Skin of body (tissue), 2 donors: Measurements from ENCODE around the gene MAPK9. TPM values are rescaled to one million over a fixed set of nuclear protein-coding genes. Genes with fewer than 3 reads are reported as not detected.
"Not testable (repeated sequence)": the region's sequence is repeated elsewhere in the genome, so short reads cannot be mapped to it uniquely, and the experiment has no call there.

ENCODE experiments used
- DNase-seq: peaks from one replicate; lab custom pipeline; 2025; lab: John Stamatoyannopoulos, UW
- total RNA-seq: library from RNA; depleted of rRNA; stranded (reverse); fragments of >200 nt; gene quantifications from one replicate; pipeline ENCODE4 v1.2.3, GENCODE V29; 2014

The MAPK9 gene
- total RNA-seq, 1 donor from 2014 or later, result 18.8 TPM

DNA sequence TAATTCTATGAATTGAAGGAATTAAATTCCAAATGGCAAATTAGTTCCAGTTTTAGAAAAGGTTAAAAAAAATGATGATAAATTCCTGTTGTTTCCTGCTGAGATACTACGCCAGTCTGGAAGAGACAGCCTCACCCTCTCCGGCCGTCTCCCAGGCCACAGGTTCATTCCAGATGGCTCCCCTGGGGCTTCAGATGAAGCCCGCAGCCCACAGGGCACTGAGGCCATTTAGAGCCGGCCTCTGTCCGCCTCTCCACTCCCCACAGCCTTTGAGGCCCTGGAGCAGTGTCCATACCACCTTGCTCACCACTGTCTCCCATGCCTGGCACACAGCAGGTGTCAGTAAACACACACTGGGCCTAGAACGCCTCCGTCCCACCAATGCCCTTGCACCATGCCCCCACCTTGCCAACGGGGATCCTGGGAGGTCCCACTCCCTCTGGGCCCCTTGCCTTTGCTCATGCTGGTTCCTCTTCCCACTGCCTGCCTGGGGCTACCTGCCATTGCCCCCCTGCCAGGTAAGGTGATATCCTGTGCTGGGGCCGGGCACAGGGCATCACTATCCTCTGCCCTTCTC lies 35.2 kb upstream of the MAPK9 start:
- DNase-seq, result no peak

DNA sequence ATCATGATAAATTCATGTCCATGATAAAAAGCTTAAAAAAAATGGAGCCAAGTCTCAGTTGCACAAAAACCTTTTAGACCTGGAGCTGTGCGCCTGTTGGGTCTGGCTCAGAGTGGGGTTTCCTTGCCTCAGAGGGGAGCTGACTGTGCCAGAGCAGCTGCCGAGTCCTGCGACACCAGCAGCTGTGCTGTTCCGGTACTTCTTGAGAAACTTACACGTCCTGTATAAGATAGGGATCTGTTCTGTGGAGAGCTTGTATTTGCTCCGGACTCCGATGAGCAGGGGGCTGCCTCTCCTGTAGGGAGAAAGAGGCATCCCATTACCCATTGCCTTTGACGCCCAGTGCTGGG lies 32.7 kb upstream of the MAPK9 start:
- no peak for DNase-seq

DNA sequence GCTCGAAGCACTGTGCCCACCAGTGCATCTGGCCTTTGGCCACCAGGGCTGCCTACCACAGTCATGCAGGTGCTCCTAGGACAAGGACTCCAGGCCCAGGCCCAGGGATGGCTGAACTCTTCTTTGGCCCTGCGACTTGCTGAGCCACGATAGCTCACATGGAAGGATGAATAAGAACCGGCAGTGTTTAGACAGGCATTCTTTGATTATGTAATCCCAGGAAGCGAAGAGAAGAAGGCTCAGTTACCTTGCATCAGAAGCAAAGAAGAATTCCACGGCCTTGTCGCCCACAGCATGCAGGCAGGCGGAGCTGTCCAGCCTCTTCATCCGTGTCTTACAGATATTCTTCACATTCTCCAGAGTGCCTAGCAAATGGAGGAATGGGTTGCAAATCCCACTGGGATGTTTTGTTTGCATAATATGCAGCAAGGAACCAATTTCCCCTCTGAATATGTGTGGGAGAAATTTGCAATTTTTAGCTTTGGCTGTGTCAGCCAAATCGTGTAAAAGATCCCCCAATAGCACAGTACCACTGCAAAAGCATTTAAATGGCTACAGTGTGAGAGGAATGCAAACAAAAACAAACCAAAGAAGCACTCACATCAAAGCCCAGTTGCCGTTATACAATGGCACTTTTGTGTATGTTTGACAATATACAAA lies 32.2 kb upstream of the MAPK9 start:
- no peak for DNase-seq

DNA sequence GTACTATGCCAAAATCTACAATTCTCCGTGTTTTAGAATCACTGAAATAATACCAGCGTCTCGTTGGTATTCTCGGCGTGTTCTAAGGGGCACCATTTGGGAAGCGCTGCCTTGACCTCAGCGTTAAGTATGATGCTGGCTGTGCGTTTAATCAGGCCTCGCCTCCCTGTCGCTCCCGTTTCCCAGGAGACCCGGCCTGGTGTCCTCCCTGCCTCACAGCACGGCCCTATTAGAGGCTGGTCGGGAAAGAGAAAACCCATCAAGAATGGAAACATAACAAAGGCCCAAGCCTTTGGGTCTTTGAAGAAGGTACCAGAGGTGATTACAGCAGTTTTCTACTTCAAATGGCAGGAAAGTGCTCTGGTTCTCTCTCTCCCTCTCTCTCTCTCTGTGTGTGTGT lies 31.3 kb upstream of the MAPK9 start:
- DNase-seq, result no peak

DNA sequence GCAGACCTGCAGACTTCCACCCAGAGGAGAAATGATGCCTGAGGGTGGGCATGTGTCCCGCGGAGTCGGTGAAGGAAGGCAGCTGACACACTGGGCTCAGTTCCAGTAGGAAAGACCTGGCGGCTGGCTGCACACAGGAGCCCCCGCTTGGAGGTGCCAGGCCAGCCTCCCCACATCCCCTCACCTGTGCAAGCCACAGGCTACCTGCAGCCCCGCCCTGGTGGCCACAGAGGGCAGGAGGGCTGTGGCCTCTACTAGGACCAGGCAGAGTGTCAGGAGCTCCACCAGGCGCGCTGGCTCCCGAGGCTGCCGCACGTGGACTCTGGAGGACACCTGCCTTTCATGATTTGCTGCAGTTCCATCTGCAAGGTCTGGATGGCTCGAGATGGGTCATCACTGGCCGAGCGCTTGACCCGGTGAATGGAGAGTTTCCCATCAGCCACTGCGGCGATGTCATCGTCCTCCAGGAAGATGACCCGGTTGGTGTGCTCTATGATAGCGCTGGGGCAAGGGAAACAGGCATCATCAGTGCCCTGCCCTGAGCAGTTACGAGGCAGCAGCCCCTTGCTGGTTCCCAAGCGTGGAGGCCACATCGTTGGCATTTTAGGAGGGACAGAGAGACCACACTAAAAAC lies 26.7 kb upstream of the MAPK9 start:
- no peak for DNase-seq

DNA sequence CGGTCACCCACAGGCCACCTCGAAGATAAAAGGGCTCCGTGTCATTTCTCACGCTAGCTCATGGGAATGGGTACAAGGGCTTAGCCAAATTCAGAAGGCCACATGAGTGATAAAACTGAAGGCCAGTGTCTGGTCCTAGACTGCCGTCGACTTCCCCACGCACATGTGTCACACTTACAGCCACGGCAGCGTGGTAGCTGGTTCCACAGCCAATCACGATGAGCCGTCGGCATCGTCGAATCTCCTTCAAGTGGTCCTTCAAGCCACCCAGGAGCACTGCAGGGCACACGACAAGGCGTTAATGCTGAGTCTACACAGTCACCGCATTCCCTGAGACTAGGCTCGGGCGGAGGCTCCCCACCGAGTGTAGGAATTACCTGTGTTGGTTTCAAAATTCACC lies 24.7 kb upstream of the MAPK9 start:
- no peak for DNase-seq

DNA sequence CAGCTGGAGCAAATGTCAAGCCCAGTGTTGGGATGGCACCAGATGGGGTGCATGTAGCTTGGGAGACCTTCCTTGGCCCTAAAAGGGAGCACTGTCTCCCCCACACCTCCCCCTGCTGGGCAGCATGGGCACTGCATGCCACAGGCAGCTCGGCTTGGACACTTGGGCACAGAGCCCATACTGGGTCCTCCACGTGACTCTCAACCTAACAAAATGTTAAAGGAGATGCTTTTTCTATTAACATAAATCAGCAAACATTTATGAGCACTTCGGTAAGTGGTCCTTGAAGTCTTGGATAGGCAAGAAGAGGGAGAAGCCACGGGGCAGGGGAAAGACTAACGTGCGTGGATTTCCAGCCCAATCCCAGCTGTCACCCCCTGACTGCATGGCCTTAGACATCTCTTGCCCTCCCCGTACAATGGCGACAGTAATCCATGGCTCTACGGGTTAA lies 23.9 kb upstream of the MAPK9 start:
- no peak for DNase-seq

DNA sequence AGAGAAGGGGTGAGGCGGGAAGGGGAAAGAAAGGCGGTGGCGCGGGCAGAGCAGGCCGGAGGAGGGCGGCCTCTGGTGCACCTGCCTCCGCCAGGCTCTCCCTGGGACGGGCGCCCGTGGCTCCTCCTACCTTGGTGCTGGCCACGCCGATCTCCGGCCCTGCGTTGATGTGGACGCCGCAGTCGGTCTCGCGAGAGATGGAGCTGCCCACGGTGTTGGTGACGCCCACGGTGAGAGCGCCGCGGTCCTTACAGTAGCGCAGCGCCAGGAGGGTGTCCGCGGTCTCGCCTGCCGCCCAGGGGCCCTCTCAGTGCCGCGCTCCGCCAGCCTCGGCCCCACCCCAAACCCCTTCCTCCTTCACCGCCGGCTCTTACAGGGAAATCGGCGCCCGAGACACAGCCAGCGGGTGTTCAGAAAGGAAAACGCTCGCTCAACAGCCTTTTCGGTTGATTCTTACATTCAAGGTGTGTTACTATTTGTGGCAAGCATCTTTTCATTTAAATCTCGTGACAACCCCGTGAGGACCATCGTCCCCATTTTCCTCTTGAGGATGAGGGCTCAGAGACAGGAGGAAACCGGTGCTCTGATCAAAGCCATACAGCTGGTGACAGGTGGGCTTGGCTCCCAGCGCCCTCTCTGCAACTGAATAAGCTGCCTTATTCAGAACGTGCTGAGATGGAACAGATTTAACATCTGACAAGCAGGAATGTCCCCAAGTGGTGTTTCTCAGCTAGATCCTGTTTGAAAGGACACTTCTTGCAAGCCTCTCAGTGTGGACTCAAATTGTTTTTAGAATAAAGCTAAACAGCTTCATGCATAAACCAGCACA lies 22.0 kb upstream of the MAPK9 start:
- no peak for DNase-seq

DNA sequence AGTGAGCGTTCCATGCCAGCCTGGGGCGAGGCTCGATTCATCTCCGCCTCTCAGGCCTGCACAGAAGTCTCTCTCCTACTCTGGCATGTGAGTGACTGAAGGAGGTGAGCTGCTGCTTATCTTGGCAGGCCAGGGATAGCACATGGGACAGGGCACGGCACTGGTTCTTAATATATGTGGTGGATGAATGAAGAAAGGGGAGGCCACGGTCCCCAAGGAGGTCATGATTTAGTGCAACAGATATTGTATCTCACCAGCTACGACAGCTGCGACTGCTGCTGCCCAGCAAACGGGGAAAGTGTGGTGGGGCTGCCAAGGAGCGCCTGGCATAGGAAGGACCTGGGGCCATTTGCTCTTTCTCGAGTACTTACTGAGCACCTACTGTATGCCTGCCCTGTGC lies 19.3 kb upstream of the MAPK9 start:
- DNase-seq, result no peak

DNA sequence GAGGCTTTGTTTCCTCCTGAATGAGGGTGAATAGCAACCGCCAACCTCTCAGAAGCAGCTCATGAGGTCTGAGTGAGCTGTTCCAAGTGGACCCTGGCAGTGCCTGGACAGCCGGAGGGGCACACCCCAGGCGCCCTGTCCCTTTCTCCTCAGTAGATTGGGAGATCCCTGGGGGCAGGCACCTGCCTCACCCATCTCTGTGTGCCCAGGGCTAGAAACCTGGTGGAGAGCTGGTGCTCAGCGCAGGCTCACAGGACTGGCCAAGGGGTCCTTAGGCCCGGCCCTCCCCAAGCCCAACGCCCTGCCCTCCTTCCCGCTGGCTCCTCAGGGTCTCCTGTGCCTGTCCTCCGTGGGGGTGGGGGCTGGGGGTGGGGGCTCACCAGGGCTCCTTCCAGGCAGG lies 14.9 kb upstream of the MAPK9 start:
- DNase-seq, result no peak

DNA sequence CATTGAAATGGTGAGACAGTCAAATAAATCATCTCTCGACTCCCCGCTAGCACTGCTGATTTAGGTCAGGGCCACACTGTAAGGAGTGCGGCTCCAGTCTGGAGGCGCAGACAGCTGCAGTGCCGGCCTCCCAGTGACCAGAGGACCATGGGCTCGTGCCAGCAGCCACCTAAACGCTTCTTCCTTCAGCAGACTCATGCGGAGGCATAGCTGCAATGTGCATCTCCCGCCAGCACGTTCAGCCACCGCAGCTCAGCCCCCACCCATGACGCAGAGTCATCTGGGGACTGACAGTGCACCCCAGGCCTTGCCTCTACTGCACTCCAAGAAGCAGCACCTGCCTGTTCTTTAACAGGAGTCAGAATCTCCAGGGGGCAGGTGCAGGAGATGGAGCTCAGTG lies 13.6 kb upstream of the MAPK9 start:
- no peak for DNase-seq

DNA sequence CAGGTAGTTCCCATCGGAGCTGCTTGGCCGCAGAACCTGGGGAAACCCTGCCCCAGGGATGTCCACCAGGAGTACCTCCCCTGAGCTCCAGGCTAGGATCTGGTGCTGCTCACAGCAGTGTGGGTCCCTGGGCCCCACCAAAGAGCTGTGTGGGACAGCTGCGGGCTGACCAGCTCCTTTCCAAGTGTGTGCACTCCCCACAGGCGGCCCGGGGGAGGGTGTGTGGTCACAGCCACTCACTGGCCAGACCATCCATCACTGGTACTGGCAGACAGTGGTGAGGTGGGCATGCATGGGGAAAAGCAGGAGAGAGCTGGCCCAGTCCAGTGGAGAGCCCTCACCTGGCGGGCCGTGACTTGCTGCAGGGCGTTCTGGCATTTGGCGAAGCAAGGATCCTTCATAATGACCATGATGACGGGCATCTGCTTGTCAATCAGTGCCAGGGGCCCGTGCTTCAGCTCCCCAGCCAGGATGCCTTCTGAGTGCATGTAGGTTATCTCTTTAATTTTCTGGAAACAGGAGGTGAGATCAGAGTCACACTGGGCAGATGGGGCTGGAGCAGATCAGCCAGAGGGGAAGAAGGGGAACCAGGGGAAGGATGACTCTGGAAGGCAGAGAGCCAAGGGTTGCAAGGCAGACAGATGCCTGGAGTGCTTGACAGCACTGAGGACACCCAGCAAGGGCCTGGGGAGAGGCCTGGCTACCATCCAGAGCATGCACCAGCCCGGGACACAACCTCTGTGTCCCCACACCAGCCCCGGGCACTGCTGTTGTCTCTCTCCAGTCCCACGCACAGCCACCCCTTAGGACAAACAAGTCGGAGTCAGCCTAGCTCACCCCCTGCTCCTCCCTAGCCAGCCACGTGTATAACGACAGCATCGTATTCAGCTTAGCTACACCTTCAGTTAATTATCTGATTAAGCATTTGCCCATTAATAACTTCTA lies 12.8 kb upstream of the MAPK9 start:
- DNase-seq, result no peak

DNA sequence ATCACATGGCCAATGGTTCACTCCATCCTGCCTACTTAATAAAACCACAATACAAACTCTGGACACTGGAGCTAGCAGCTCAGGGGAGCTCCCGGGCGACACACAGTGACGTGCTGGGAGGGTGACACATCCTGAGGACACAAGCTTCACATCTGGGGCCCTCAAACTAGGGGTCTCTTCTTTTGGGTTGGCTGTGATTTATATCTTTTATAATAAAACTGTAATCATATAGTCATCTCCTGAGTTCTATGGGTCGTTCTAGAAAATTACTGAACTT lies 12.1 kb upstream of the MAPK9 start:
- DNase-seq, result no peak

DNA sequence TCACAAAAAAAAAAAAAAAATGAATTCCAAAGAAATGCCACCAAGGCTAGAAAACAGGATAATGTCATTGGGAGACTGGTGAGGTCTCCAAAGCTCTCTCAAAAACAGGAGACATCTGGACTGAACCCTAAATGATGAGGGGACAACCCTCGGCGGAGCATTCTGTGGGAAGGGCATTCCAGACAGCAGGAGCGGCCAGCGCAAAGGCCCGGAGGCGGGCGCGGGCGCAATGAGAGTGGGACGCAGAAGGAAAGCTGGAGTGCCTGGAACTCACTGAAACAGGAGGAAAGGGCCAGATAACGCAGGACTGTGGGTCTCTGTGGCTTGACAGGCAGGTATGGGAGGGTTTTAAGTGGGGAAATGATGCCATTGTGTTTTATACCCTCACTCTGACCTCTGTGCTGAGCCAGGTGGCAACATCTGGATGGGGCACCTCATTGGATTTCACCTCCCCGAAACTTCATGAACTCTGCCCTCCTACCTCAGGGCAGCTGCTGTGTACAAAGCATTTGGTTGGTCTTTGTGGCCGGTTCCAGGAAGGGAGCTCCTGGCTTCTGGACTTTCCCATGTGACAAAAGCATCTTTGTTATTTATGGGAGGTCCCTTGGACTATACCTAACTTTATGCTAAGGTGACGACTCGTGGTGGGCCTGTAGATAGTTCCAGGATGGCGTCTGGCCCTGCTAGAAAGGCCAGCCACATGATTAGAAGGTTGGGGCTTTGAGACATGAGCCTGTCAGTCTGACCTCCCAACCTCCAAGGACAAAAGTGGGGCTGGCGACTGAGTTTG lies 11.5 kb upstream of the MAPK9 start:
- no peak for DNase-seq

DNA sequence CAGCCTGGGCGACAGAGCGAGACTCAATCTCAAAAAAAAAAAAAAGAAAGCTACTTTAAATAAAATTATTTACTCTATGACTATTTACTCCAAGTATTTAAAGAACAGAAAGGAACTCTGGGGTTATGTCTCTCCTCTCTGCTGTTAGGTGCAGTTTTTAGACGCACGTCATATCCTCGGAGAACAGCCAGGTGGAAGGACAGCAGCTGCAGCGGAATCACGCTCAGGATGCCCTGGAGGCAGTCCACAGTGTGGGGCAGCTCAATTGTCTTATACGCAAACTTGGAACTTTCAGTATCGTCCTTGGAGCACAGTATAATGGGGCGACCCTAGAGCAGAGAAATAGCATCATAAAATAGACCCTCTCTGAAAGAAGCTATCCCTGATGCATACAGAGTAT lies 10.4 kb upstream of the MAPK9 start:
- DNase-seq, result no peak

DNA sequence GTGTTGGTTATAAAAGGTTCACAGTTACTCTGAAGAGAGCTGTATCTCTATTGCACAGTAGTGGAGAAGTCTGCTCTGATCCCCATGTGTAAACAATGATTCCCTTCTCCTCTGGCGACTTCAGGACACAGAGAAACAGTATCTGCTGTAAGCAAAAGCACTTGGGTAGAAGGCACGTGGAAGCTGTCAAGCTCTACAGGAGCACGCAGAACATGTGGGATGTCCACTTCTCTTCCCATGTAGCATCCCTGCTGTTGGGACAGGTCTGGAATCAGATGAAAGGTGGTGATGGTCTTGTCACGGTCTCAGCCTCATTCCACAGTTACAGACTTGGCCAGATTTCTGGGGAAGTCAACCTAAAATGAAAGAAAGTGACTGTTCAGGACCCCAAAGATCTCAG lies 9.4 kb upstream of the MAPK9 start:
- no peak for DNase-seq

DNA sequence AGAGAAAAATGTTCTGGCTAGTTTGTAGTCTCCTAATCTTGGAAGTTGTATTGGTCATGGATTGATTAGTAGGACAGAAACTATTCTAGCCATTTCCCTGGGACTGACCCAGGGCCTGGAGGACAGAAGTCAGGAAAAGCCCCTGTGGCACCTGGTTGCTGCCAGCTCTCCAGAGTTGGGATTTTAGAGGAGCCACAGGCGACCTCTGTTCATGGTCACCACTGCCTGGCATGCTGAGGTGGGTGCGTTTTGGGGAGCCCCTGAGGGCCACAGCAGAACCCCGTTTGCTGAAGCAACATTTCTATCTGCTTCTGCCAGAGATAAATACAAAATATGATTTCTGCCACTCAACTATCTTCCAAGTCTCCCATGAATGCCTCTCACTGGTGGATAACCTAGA lies 7.6 kb upstream of the MAPK9 start:
- no peak for DNase-seq

DNA sequence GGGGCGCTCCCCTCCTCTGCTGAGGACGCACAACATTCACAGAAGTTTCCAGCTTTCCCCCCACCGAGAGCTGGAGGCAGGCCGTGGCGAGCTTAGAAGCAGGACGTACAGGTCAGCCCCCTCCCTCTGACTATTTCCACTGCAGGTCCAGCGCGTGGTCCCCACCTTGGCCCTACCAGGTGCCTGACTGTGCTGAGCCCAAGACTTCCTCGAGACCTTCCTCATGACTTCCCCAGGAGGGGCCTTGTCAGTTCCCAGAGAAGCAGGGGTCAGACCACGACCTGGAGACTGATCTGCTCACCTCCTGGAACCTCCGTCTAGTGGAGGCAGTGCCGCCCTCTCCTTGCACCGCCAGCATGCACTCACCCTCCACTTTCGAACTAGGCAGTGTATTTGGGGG lies 7.1 kb upstream of the MAPK9 start:
- DNase-seq, result not testable (repeated sequence)

DNA sequence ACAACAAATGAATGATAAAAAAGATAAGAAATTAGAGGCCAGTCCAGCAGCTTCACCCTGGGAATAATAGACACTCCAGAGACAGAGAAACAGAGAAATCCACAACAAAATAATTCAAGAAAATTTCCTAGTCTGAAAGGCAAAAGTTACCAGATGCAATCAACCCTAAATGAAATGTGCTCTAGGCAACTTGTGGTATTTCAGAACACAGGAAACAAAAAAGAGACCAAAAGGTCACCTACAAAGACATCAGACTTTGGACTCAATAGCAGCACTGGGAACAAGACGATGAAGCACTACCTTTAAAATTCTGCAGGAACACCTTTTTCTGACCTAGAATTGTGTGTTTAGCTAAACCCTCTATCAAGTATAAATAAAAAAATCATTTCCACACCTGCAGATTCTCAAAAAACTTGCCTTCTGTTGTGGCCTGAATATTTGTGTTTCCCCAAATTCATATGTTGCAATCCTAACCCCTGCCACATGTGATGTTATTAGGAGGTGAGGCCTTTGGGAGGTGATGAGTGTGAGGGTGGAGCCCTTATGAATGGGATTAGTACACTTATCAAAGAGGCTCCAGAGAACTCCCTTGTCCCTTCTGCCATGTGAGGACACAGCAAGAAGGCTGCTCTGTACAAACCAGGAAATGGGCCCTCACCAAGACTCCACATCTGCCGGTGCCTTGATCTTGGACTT lies 5.9 kb upstream of the MAPK9 start:
- DNase-seq, result no peak

DNA sequence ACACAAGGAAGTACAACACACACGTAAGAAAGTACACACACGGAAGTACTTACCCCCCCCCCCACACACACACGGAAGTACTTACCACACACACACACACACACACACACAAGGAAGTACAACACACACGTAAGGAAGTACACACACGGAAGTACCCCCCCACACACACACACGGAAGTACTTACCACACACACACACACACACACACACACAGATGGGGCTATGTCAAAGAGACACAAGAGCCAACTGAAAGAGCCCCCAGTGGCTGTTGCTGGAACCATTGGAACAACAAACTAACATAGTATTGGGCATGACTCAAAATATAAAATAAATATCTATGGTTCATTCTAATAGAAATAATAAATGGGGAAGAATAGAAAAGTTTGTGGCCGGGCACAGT lies 4.9 kb upstream of the MAPK9 start:
- no peak for DNase-seq
